Hepatocyte (in vitro differentiated cells): ENCODE results near the gene INPP4B. TPM values are rescaled to one million over a fixed set of nuclear protein-coding genes. Genes with fewer than 3 reads are reported as not detected.

Experiments
- DNase-seq: peaks from one replicate; pipeline ENCODE4 v3.0.0-alpha.2; 2016; ENCODE audit warnings: low spot score
- H2AFZ ChIP-seq: fragments of 200-600 bp; sonication (generic); 2 replicates; pipeline ENCODE4 v1.6.0; 2016; ENCODE audit warnings: antibody characterized with exemption, mild to moderate bottlenecking
- H3K27ac ChIP-seq: fragments of 200-600 bp; sonication (generic); 2 replicates; pipeline ENCODE4 v1.5.1; 2016; ENCODE audit warnings: mild to moderate bottlenecking
- H3K27me3 ChIP-seq: fragments of 200-600 bp; sonication (generic); 2 replicates; pipeline ENCODE4 v1.6.1; 2016
- H3K36me3 ChIP-seq: fragments of 200-600 bp; sonication (generic); replicated peaks from 2 replicates; pipeline ENCODE4 v1.5.1; 2016; ENCODE audit warnings: low read depth; ENCODE audit not compliant: insufficient read depth
- H3K4me1 ChIP-seq: fragments of 200-600 bp; sonication (generic); 2 replicates; pipeline ENCODE4 v1.5.1; 2016; ENCODE audit warnings: mild to moderate bottlenecking, moderate library complexity; ENCODE audit not compliant: insufficient read depth
- H3K4me2 ChIP-seq: fragments of 200-600 bp; sonication (generic); 2 replicates; pipeline ENCODE4 v1.6.0; 2016
- H3K4me3 ChIP-seq: fragments of 200-600 bp; sonication (generic); 2 replicates; pipeline ENCODE4 v1.5.1; 2016; ENCODE audit warnings: mild to moderate bottlenecking
- H3K79me2 ChIP-seq: fragments of 200-600 bp; sonication (generic); 2 replicates; pipeline ENCODE4 v1.6.0; 2017; ENCODE audit warnings: mild to moderate bottlenecking
- H3K9me2 ChIP-seq: fragments of 200-600 bp; sonication (generic); replicated peaks from 2 replicates; pipeline ENCODE4 v1.6.0; 2017; ENCODE audit warnings: mild to moderate bottlenecking; ENCODE audit not compliant: insufficient read depth
- H3K9me3 ChIP-seq: fragments of 200-600 bp; sonication (generic); 2 replicates; pipeline ENCODE4 v1.5.1; 2016; ENCODE audit warnings: low read depth, mild to moderate bottlenecking
- H4K20me1 ChIP-seq: fragments of 200-600 bp; sonication (generic); 2 replicates; pipeline ENCODE4 v1.6.0; 2016; ENCODE audit warnings: mild to moderate bottlenecking; ENCODE audit not compliant: insufficient read depth, poor library complexity, severe bottlenecking
- CTCF ChIP-seq: fragments of 200-600 bp; sonication (generic); IDR thresholded peaks from 2 replicates; pipeline ENCODE4 v1.5.1; 2016; ENCODE audit warnings: antibody characterized with exemption, mild to moderate bottlenecking; ENCODE audit not compliant: poor library complexity
- EZH2 ChIP-seq: fragments of 200-600 bp; sonication (generic); IDR thresholded peaks from 2 replicates; pipeline ENCODE4 v1.6.1; 2016; ENCODE audit warnings: antibody characterized with exemption, mild to moderate bottlenecking, borderline replicate concordance
- EZH2phosphoT487 ChIP-seq: fragments of 200-600 bp; sonication (generic); IDR thresholded peaks from one replicate; pipeline ENCODE4 v1.6.1; 2018; ENCODE audit warnings: antibody characterized with exemption, mild to moderate bottlenecking, low read depth, moderate library complexity; ENCODE audit not compliant: unreplicated experiment, severe bottlenecking
- WGBS: methylation state at CpG from one replicate; pipeline ENCODE4 v1.1.6; 2016; ENCODE audit warnings: low lambda C conversion rate; ENCODE audit errors: missing lambda C conversion rate; 5-methylcytosine and 5-hydroxymethylcytosine counted together
- polyA plus RNA-seq: library from polyadenylated mRNA; unstranded; fragments of >200 nt; fragmentation: Nextera tagmentation; extraction: Ambion mirVana; gene quantifications from 2 replicates; pipeline ENCODE4 v1.2.1, GENCODE V29; 2016
- total RNA-seq: library from RNA; depleted of rRNA; stranded (reverse); fragments of >200 nt; gene quantifications from 2 replicates; pipeline ENCODE4 v1.2.3, GENCODE V29; 2014

The INPP4B gene
- total and polyA plus RNA-seq, 2 experiments from 2014 or later = 4.2 to 7.1 TPM

DNA sequence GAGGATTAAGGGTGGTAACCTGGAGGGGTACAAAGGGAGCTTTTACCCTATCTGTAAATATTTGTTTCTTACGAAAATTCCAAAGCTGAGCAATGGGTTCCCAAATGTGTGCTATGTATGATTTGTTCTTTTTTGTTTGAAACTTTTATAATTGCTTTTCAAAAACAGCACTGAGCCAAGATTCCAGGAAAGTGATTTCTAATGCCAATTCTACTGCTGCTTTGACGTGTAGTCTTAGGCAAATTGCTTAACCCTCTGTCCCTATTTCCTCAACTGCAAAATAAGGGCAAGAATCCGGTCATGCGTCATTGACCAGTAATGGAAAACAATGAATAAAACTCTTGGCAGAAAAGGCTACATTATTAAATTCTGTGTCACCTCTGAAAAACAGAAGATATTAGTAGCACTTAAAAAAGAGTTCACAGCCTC lies 755.0 kb downstream of the INPP4B start:
- no peaks in the 10 kb centered on the region for H3K4me1 ChIP-seq
- DNase-seq = no peak
- H3K27ac ChIP-seq = no peak overlapping the region
- H3K36me3 ChIP-seq = no peaks in the 10 kb centered on the region
- no peaks in the 10 kb centered on the region for H3K27me3 ChIP-seq
- TF ChIP-seq EZH2phosphoT487 (no peak), EZH2 (no peak), CTCF (no peak)
- H3K79me2 ChIP-seq = no peaks in the 10 kb centered on the region
- no peaks in the 10 kb centered on the region for H4K20me1 ChIP-seq
- H3K4me3 ChIP-seq = no peak overlapping the region
- no peak overlapping the region for H3K4me2 ChIP-seq
- no peaks in the 10 kb centered on the region for H3K9me2 ChIP-seq
- 97% methylated on average over 4 of the region's 4 CpGs for WGBS
- no peak overlapping the region for H2AFZ ChIP-seq
- no peaks in the 10 kb centered on the region for H3K9me3 ChIP-seq

DNA sequence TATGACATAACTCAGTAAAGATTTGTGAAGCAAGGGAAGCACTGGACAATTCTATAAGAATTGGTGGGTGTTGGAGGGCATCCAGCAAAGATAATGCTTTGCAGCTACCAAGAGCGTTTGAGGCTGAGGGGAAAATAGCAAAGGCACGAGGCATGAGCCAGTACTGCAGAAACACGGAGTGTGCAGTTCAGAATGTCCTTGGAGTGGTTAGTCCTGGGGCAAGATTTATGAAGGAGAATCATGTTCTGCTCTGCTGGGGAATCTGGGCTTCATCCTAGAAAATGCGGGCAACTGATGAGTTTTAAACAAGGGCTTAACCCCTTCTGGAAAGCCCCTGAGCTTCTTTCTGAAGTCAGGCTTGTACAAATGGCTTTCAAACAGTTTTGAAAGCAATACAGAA lies 757.2 kb downstream of the INPP4B start:
- Histone ChIP-seq H3K4me1 (no peaks in the 10 kb centered on the region), H3K4me3 (no peak overlapping the region), H3K79me2 (no peaks in the 10 kb centered on the region), H3K27ac (no peak overlapping the region), H3K9me2 (no peaks in the 10 kb centered on the region), H2AFZ (no peak overlapping the region), H3K9me3 (no peaks in the 10 kb centered on the region), H3K4me2 (no peak overlapping the region), H3K36me3 (no peaks in the 10 kb centered on the region), H4K20me1 (no peaks in the 10 kb centered on the region), H3K27me3 (no peaks in the 10 kb centered on the region)
- 46% methylated on average over 4 of the region's 4 CpGs for WGBS
- no peak for TF ChIP-seq CTCF
- no peak for TF ChIP-seq EZH2
- TF ChIP-seq EZH2phosphoT487 = no peak
- no peak for DNase-seq

DNA sequence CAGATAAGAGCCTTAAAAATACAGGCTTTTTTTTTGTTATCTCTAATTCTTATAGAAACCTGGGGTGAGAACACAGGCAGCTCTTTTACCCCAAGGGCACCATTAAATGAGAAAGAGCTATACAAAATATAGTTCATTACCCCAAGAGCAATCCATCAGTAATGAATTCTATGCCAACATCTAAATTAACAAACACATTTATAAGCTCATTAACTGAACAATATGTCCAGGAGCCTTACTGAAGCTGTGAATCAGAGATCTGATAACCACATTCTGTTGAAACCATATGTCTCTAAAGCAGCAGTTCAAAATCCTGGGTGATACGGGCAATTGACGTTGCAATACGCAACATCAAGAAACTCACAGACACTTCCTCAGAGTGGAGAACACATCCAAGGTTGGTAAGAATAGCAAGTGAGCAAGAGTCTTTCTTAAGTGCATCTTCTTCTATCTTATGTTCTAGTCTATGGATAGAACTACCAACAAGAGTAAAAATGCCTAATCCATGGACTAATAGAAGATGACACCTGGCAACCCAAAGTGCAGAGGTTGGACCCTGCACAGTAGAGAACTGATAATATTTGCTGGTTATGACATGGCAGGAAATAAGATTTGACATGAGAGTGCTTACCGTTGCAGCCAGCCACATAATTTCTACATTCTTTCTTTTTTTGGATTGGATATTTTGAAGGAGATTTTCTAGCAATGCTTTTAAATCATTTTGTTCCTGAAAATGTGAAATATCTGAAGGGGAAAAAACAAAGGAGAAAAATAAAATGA lies 760.4 kb downstream of the INPP4B start:
- Histone ChIP-seq H3K27me3 (no peaks in the 10 kb centered on the region), H3K9me3 (no peaks in the 10 kb centered on the region), H3K36me3 (no peaks in the 10 kb centered on the region), H3K4me3 (no peak overlapping the region), H4K20me1 (no peaks in the 10 kb centered on the region), H3K4me1 (peaks cover 7% of the 10 kb centered on the region), H3K4me2 (no peak overlapping the region), H2AFZ (no peak overlapping the region), H3K79me2 (no peaks in the 10 kb centered on the region), H3K9me2 (no peaks in the 10 kb centered on the region), H3K27ac (no peak overlapping the region)
- 90% methylated on average over 4 of the region's 4 CpGs for WGBS
- TF ChIP-seq EZH2 (no peak), CTCF (no peak)
- DNase-seq = no peak
